Measurements from ENCODE around the gene MAD1L1. TPM values are rescaled to one million over a fixed set of nuclear protein-coding genes. Genes with fewer than 3 reads are reported as not detected.
"Not testable (repeated sequence)": the region's sequence is repeated elsewhere in the genome, so short reads cannot be mapped to it uniquely, and the experiment has no call there.

MAD1L1 gene
- total RNA-seq, 1 experiment from 2014 or later = 46.7 TPM

DNA sequence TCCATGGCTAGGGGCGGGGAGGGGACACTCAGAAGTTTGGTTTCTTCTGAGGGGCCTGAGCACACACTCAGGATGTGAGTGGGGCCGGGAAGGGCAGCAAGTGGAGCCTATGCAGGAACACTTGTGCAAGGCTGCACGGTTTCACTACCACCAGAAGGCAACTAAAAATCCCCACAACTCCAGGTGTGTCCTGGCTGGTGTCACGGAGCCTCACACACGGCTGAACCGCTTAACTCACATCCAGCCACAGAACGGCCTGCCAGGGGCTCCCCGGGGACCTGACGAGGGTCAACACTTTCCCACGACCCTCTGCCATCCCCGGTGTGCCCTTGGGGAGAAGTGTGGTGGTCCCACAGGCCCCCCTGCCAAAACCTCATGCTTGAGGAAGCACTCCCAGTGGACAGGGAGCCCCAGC, 388.8 kb downstream of the MAD1L1 start:
- Histone ChIP-seq H3K36me3 (ENCODE audit: insufficient read depth, low read length, poor library complexity, severe bottlenecking) (no peaks in the 10 kb centered on the region), H3K9me3 (ENCODE audit: low read depth, low read length, poor library complexity, severe bottlenecking) (no peaks in the 10 kb centered on the region), H3K27me3 (replicated peaks; ENCODE audit: insufficient read depth, low read depth, low read length, poor library complexity) (no peaks in the 10 kb centered on the region), H3K4me3 (ENCODE audit: low read depth, low read length, poor library complexity, severe bottlenecking) (no peak overlapping the region), H3K27ac (ENCODE audit: low read depth, low read length, poor library complexity, severe bottlenecking) (peak overlapping the region; percentile 48), H3K4me1 (ENCODE audit: insufficient read depth, low read length, poor library complexity, severe bottlenecking) (peaks cover 26% of the 10 kb centered on the region)
- intact Hi-C loops (cut with micrococcal nuclease; ENCODE audit: unreplicated experiment) = no loop called here
- BruUV-seq (replicated peaks) = no TSS peak
- POLR2A ChIA-PET (ENCODE audit: low non-redundant PET) = no interaction called here
- DNase-seq (ENCODE audit: low spot score) = no peak
- CTCF ChIA-PET = no interaction called here
- TF ChIP-seq, protein P1, sequence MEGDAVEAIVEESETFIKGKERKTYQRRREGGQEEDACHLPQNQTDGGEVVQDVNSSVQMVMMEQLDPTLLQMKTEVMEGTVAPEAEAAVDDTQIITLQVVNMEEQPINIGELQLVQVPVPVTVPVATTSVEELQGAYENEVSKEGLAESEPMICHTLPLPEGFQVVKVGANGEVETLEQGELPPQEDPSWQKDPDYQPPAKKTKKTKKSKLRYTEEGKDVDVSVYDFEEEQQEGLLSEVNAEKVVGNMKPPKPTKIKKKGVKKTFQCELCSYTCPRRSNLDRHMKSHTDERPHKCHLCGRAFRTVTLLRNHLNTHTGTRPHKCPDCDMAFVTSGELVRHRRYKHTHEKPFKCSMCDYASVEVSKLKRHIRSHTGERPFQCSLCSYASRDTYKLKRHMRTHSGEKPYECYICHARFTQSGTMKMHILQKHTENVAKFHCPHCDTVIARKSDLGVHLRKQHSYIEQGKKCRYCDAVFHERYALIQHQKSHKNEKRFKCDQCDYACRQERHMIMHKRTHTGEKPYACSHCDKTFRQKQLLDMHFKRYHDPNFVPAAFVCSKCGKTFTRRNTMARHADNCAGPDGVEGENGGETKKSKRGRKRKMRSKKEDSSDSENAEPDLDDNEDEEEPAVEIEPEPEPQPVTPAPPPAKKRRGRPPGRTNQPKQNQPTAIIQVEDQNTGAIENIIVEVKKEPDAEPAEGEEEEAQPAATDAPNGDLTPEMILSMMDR (conservative IDR thresholded peaks at IDR 0.05; ENCODE audit: low read depth, low read length) = no peak
- no peak for TF ChIP-seq EZH2 (IDR thresholded peaks at IDR 0.05; ENCODE audit: borderline replicate concordance, low read depth, low read length, poor library complexity, severe bottlenecking)

DNA sequence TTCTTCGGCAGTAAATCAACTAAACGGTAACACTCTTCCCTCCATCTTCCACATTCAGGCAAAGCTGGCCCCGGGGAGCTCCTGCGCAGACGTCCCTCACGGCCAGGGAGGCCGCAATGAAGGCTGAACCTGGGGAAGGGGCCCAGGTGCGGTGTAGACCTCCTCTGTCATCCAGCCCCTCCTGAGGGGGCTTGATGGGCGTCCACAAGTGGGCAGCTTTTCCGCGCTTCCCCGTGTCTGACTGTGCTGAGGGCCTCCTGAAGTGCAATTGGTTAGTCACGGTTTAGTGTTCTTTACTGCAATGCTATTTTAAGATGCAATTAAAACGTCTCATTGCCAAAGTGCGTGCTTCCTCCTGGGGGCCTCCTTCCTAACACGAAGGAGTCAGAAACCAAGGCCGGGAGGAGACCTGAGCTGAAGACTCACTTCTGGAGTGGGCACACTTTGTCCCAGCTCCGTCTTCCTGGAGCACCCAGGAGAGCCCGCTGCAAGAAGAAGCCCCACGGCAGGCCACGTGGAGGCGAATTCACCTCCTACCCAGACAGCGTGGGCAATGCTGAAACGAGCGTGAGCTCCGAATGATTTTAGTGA, 389.4 kb downstream of the MAD1L1 start:
- intact Hi-C loops (cut with micrococcal nuclease; ENCODE audit: unreplicated experiment) = no loop called here
- ChIA-PET POLR2A (ENCODE audit: low non-redundant PET) (no interaction called here), CTCF (no interaction called here)
- H3K36me3 ChIP-seq (ENCODE audit: insufficient read depth, low read length, poor library complexity, severe bottlenecking) = no peaks in the 10 kb centered on the region
- no peak for TF ChIP-seq EZH2 (IDR thresholded peaks at IDR 0.05; ENCODE audit: borderline replicate concordance, low read depth, low read length, poor library complexity, severe bottlenecking)
- TF ChIP-seq, protein P1 (conservative IDR thresholded peaks at IDR 0.05; ENCODE audit: low read depth, low read length) = no peak; the same call in 1 of the 2 replicates
- no TSS peak for BruUV-seq (replicated peaks)
- no peaks in the 10 kb centered on the region for H3K9me3 ChIP-seq (ENCODE audit: low read depth, low read length, poor library complexity, severe bottlenecking)
- H3K4me1 ChIP-seq (ENCODE audit: insufficient read depth, low read length, poor library complexity, severe bottlenecking) = peaks cover 26% of the 10 kb centered on the region
- DNase-seq (ENCODE audit: low spot score) = peak; percentile 67
- H3K27me3 ChIP-seq (replicated peaks; ENCODE audit: insufficient read depth, low read depth, low read length, poor library complexity) = no peaks in the 10 kb centered on the region
- H3K4me3 ChIP-seq (ENCODE audit: low read depth, low read length, poor library complexity, severe bottlenecking) = no peak overlapping the region
- H3K27ac ChIP-seq (ENCODE audit: low read depth, low read length, poor library complexity, severe bottlenecking) = peak overlapping the region; percentile 48

DNA sequence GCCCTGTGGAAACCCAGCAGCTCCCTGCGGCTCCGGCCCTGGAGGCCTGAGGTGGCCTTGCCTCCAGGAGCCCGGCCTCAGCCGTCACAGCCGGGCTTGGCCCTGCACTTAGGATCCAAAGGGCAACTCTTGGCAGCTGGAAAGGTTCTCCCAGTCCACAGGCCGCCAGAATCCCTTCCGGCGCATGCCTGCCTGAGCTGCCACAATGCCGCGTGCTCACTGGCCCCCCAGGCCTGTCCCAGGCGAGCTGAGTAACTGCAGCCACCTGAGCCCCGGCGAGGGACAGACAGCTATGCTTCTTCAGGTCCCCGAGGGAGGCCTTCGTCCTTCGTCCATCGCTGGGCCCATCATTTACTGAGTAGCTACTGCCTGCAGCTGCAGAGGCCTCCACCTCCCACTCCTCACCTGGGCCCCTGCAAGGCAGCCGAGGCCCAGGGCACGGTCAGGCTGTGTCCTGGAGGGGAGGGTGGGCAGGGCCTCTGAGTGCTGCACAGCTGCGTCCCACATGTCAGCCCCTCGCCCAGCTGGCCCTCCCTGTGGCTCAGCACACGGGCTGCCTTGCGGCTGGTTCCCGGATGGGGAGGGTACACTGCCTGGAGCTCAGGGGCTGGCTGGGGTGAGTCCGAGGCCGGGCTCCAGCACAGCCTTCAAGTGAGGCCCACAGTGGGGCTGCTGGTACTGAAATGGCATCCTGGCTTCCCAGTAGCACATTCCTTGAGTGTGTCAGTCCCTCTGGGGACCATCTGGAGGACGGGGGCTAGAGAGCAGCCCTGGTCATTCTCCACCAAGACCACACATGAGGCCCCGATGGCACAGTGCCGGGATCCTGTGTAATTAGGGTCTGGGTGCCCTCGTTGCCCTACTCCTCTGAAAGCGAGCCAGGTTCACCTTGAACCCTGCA, 390.2 kb downstream of the MAD1L1 start:
- TF ChIP-seq EZH2 (IDR thresholded peaks at IDR 0.05; ENCODE audit: borderline replicate concordance, low read depth, low read length, poor library complexity, severe bottlenecking) = no peak
- TF ChIP-seq, protein P1 (conservative IDR thresholded peaks at IDR 0.05; ENCODE audit: low read depth, low read length) = no peak
- peaks cover 26% of the 10 kb centered on the region for H3K4me1 ChIP-seq (ENCODE audit: insufficient read depth, low read length, poor library complexity, severe bottlenecking)
- no TSS peak for BruUV-seq (replicated peaks)
- DNase-seq (ENCODE audit: low spot score) = no peak
- H3K9me3 ChIP-seq (ENCODE audit: low read depth, low read length, poor library complexity, severe bottlenecking) = no peaks in the 10 kb centered on the region
- POLR2A ChIA-PET (ENCODE audit: low non-redundant PET) = no interaction called here
- intact Hi-C loops (cut with micrococcal nuclease; ENCODE audit: unreplicated experiment) = no loop called here
- no peaks in the 10 kb centered on the region for H3K27me3 ChIP-seq (replicated peaks; ENCODE audit: insufficient read depth, low read depth, low read length, poor library complexity)
- H3K27ac ChIP-seq (ENCODE audit: low read depth, low read length, poor library complexity, severe bottlenecking) = no peak overlapping the region
- CTCF ChIA-PET = no interaction called here
- H3K4me3 ChIP-seq (ENCODE audit: low read depth, low read length, poor library complexity, severe bottlenecking) = no peak overlapping the region
- no peaks in the 10 kb centered on the region for H3K36me3 ChIP-seq (ENCODE audit: insufficient read depth, low read length, poor library complexity, severe bottlenecking)

DNA sequence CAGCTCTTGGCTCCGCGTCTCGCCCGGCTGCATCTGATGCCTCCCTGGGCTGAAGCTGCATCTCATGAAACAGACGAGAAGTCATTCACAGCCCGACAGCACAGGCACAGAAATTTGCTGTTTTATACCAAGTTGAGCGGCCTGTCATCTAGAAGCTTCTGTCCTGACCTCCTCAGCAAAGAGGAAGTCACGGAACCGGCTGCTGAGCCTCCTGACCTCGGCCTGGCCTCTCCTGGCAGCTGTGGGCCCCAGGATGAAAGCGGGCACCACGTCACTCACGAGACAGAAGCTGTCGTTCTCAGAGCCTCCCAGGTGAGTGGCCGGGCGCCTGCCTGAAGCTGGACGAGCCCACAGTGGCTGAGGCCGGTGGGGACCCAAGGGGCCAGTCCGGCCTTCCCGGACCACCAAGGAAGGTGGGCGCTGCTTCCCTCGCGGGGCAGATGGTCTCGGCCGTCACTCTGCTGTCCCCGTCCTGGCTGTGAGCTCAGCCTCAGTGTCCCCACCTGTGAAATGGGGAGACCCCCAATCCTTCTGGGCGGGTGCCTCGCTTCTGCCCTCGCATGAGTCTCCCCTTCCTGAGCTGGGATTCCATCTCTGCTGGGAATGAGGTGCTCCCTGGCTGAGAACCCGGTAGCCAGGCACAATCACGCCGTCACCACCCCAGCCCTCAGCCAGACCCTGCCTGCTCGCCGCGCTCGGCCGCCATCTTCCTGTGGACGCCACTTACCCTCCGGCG, 391.3 kb downstream of the MAD1L1 start:
- H3K9me3 ChIP-seq (ENCODE audit: low read depth, low read length, poor library complexity, severe bottlenecking); DNase-seq (ENCODE audit: low spot score); intact Hi-C loops (cut with micrococcal nuclease; ENCODE audit: unreplicated experiment); H3K27ac ChIP-seq (ENCODE audit: low read depth, low read length, poor library complexity, severe bottlenecking); H3K36me3 ChIP-seq (ENCODE audit: insufficient read depth, low read length, poor library complexity, severe bottlenecking); BruUV-seq (replicated peaks); H3K27me3 ChIP-seq (replicated peaks; ENCODE audit: insufficient read depth, low read depth, low read length, poor library complexity); H3K4me3 ChIP-seq (ENCODE audit: low read depth, low read length, poor library complexity, severe bottlenecking); POLR2A ChIA-PET (ENCODE audit: low non-redundant PET); CTCF ChIA-PET: not testable (repeated sequence)
- H3K4me1 ChIP-seq (ENCODE audit: insufficient read depth, low read length, poor library complexity, severe bottlenecking) = peaks cover 26% of the 10 kb centered on the region

DNA sequence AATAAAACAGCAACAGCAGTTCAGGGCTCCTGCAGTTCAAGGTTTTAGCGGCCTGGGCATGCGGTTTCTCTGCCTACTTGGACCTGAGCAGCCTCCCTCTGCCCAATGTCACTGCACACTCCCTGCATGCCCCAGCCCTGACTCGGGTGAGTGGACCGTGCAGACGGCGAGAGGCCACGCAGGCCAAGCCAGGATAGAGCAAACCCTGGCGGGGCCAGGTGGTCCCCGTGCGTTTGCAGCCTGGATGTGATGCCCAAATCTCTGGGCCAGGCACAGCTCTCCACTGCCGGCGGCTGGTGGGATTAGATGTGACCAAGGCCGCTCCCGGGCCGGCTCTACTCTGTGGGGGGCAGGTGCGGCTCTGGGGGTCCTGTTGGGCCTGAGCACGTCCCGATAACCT, 392.0 kb downstream of the MAD1L1 start:
- H3K36me3 ChIP-seq (ENCODE audit: insufficient read depth, low read length, poor library complexity, severe bottlenecking); H3K9me3 ChIP-seq (ENCODE audit: low read depth, low read length, poor library complexity, severe bottlenecking); H3K27ac ChIP-seq (ENCODE audit: low read depth, low read length, poor library complexity, severe bottlenecking); CTCF ChIA-PET; DNase-seq (ENCODE audit: low spot score); H3K27me3 ChIP-seq (replicated peaks; ENCODE audit: insufficient read depth, low read depth, low read length, poor library complexity); intact Hi-C loops (cut with micrococcal nuclease; ENCODE audit: unreplicated experiment); BruUV-seq (replicated peaks); POLR2A ChIA-PET (ENCODE audit: low non-redundant PET); H3K4me3 ChIP-seq (ENCODE audit: low read depth, low read length, poor library complexity, severe bottlenecking): not testable (repeated sequence)
- H3K4me1 ChIP-seq (ENCODE audit: insufficient read depth, low read length, poor library complexity, severe bottlenecking) = peaks cover 26% of the 10 kb centered on the region
